CD8-positive, alpha-beta memory T cell (primary cell): ENCODE data around the gene FMO5. TPM values are rescaled to one million over a fixed set of nuclear protein-coding genes. Genes with fewer than 3 reads are reported as not detected.

Experiments
- CTCF ChIA-PET: fragments of 350-600 bp; sonication (Branson Sonifier 250); formaldehyde crosslinking; loops from one replicate; lab custom pipeline; 2021; ENCODE audit warnings: antibody characterized with exemption; lab: Charles Lee
- POLR2A ChIA-PET: fragments of 350-600 bp; sonication (Branson Sonifier 250); formaldehyde crosslinking; loops from one replicate; lab custom pipeline; 2021; ENCODE audit warnings: antibody characterized with exemption; lab: Charles Lee
- DNase-seq, 5 donors: peaks; one replicate each; pipeline versions ENCODE4 v3.0.0 to v3.0.0-alpha.2; 2020 to 2022; ENCODE audit warnings: mixed read lengths in 1 of 5
- H3K27ac ChIP-seq: one replicate; pipeline ENCODE4 v1.7.0; 2013; ENCODE audit warnings: low read depth, mild to moderate bottlenecking, low read length, moderate library complexity
- H3K27me3 ChIP-seq: 2 replicates; pipeline ENCODE4 v1.7.0; 2013; ENCODE audit warnings: low read length, mild to moderate bottlenecking; ENCODE audit not compliant: insufficient read depth, poor library complexity, severe bottlenecking
- H3K36me3 ChIP-seq: 2 replicates; pipeline ENCODE4 v1.7.0; 2013; ENCODE audit warnings: mild to moderate bottlenecking, low read length, moderate library complexity; ENCODE audit not compliant: insufficient read depth
- H3K4me1 ChIP-seq: 2 replicates; pipeline ENCODE4 v1.7.0; 2013; ENCODE audit warnings: mild to moderate bottlenecking, low read length, moderate library complexity; ENCODE audit not compliant: insufficient read depth
- H3K4me3 ChIP-seq: 2 replicates; pipeline ENCODE4 v1.7.0; 2013; ENCODE audit warnings: mild to moderate bottlenecking, low read length
- H3K9me3 ChIP-seq: 2 replicates; pipeline ENCODE4 v1.7.0; 2013; ENCODE audit warnings: mild to moderate bottlenecking, low read length
- H3K27ac Mint-ChIP-seq, 8 donors: one replicate each; pipeline ENCODE4 v1.8.0; 2020 to 2021; ENCODE audit warnings: mixed read lengths in 8 of 8, mild to moderate bottlenecking in 6 of 8, inconsistent platforms in 3 of 8, moderate library complexity in 3 of 8
- H3K27me3 Mint-ChIP-seq, 2 donors: one replicate each; pipeline ENCODE4 v1.8.0; 2020 to 2021; ENCODE audit warnings: mixed read lengths in 2 of 2, mild to moderate bottlenecking in 1 of 2, moderate library complexity in 1 of 2
- H3K36me3 Mint-ChIP-seq, 3 donors: one replicate each; pipeline ENCODE4 v1.8.0; 2020 to 2021; ENCODE audit warnings: mixed read lengths in 3 of 3, inconsistent platforms in 1 of 3, mild to moderate bottlenecking in 1 of 3
- H3K4me1 Mint-ChIP-seq, 3 donors: one replicate each; pipeline ENCODE4 v1.8.0; 2020 to 2021; ENCODE audit warnings: mixed read lengths in 3 of 3, inconsistent platforms in 1 of 3, mild to moderate bottlenecking in 1 of 3
- H3K4me3 Mint-ChIP-seq, 7 donors: one replicate each; pipeline ENCODE4 v1.8.0; 2020 to 2021; ENCODE audit warnings: mixed read lengths in 7 of 7, mild to moderate bottlenecking in 6 of 7, moderate library complexity in 4 of 7, inconsistent platforms in 2 of 7
- H3K9me3 Mint-ChIP-seq, 5 donors: one replicate each; pipeline ENCODE4 v1.8.0; 2020 to 2022; ENCODE audit warnings: mixed read lengths in 5 of 5, mild to moderate bottlenecking in 3 of 5, moderate library complexity in 2 of 5, inconsistent platforms in 1 of 5
- polyA plus RNA-seq: library from polyadenylated mRNA; unstranded; fragments of 300-500 nt; fragmentation: Illumina TruSeq; gene quantifications from one replicate; pipeline ENCODE4 v1.2.3, GENCODE V29; 2021
- total RNA-seq, 2 experiments: library from RNA; stranded (reverse); gene quantifications; one replicate each; pipeline ENCODE4 v1.2.3, GENCODE V29; 2021

FMO5 gene
- total and polyA plus RNA-seq, 3 experiments from 2014 or later: 0.31 to 1.2 (median 0.35) TPM

DNA sequence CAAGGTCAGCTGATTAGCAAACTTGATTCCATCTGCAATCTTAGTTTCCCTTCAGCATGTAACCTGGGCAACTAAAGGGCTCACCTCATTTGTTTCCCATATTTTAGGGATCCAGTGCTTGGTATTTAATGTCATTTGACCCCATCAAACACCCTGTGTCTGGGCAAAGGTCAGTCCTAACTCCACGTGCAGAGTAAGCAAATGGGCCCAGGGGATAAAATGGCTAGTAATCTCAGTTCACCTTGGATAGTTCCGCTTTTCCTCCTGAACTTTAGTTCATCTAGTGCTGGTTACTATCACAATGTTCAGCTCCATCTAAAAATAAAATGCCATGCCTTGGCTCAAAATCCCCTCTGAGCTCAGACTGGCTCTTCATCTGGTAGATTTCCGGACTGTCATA is 72.4 kb downstream of the FMO5 start:
- Histone ChIP-seq H3K27me3 (no peaks in the 10 kb centered on the region), H3K36me3 (no peaks in the 10 kb centered on the region), H3K4me1 (no peaks in the 10 kb centered on the region), H3K9me3 (no peaks in the 10 kb centered on the region), H3K4me3 (no peak overlapping the region), H3K27ac (no peak overlapping the region)
- Mint-ChIP-seq H3K27me3 (no peaks in the 10 kb centered on the region), H3K4me1 (no peaks in the 10 kb centered on the region), H3K9me3 (no peaks in the 10 kb centered on the region), H3K36me3 (peaks cover 3 to 42% (median 22%) of the 10 kb centered on the region in 3 donors), H3K4me3 (no peak overlapping the region), H3K27ac (no peak overlapping the region)
- ChIA-PET CTCF (no interaction called here), POLR2A (no interaction called here)
- no peak for DNase-seq

DNA sequence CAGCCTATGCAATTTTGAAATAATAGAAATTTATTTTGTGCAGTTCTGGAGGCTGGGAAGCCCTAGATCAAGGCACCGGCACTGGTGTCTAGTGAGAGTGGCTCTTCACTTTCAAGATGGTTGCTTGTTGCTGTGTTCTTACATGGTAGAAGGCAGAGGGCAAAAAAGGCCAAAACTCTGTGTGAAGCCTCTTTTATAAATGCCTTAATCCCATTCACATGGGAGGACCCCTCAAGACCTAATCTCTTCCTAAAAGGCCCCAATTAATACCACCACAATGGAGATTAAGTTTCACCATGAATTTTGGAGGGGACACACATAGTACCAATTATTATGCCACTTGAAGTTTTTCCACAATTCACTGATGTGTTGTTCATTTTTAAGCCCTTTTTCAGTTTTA is 73.9 kb downstream of the FMO5 start:
- no peaks in the 10 kb centered on the region for H3K4me1 Mint-ChIP-seq
- CTCF ChIA-PET: no interaction called here
- H3K9me3 Mint-ChIP-seq: no peaks in the 10 kb centered on the region
- Histone ChIP-seq H3K27me3 (no peaks in the 10 kb centered on the region), H3K9me3 (no peaks in the 10 kb centered on the region), H3K36me3 (no peaks in the 10 kb centered on the region), H3K4me1 (no peaks in the 10 kb centered on the region), H3K27ac (no peak overlapping the region), H3K4me3 (no peak overlapping the region)
- no peak for DNase-seq
- H3K27ac Mint-ChIP-seq: no peak overlapping the region
- H3K27me3 Mint-ChIP-seq: peaks cover 0 to 2% of the 10 kb centered on the region in 2 donors
- POLR2A ChIA-PET: no interaction called here
- peaks cover 4 to 28% (median 12%) of the 10 kb centered on the region in 3 donors for H3K36me3 Mint-ChIP-seq
- no peak overlapping the region for H3K4me3 Mint-ChIP-seq

DNA sequence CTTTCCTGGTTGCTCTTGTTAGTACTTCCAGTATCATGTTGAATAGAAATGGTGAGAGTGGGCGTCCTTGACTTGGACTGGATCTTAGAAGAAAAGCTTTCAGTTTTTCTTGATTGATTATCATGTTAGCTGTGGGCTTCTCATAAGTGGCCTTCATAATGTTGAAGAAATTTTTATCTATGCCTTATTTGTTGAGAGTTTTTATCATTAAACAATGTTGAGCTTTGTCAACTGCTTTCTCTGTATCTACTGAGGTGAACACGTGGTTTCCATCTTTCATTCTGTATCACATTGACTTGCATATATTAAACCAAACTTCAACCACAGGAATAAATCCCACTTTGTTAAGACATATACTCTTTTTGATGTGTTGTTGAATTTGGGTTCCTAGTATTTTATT is 82.3 kb downstream of the FMO5 start:
- no peaks in the 10 kb centered on the region for H3K4me1 Mint-ChIP-seq
- ChIA-PET CTCF (no interaction called here), POLR2A (no interaction called here)
- no peak overlapping the region for H3K4me3 Mint-ChIP-seq
- no peaks in the 10 kb centered on the region for H3K36me3 ChIP-seq
- no peaks in the 10 kb centered on the region for H3K9me3 ChIP-seq
- H3K27me3 ChIP-seq: no peaks in the 10 kb centered on the region
- no peak overlapping the region for H3K4me3 ChIP-seq
- H3K27ac Mint-ChIP-seq: peak overlapping the region in 1 of 8 donors; percentile 22
- H3K27ac ChIP-seq: no peak overlapping the region
- no peaks in the 10 kb centered on the region for H3K4me1 ChIP-seq
- H3K36me3 Mint-ChIP-seq: peaks cover 0 to 9% (median 3%) of the 10 kb centered on the region in 3 donors
- peaks cover 0 to 3% (median 0%) of the 10 kb centered on the region in 5 donors for H3K9me3 Mint-ChIP-seq
- no peak for DNase-seq
- peaks cover 24 to 65% of the 10 kb centered on the region in 2 donors for H3K27me3 Mint-ChIP-seq

Other genes starting within 250 kb of the FMO5 start
- gene PRKAB2, start 52.9 kb downstream of the FMO5 start, total RNA-seq: 1 to 10 TPM; 7.3 to 8.5 TPM
- gene PRKAB2, start 52.9 kb downstream of the FMO5 start, polyA plus RNA-seq: 2.2 TPM
- gene CHD1L, start 17.3 kb upstream of the FMO5 start, total RNA-seq: 10 to 100 TPM; 51.2 to 52.8 TPM
- 21.2 TPM for gene CHD1L, start 17.3 kb upstream of the FMO5 start, polyA plus RNA-seq